Upper lobe of right lung (tissue), 1 donor: Measurements from ENCODE around the gene SYCE1L. TPM values are rescaled to one million over a fixed set of nuclear protein-coding genes. Genes with fewer than 3 reads are reported as not detected.

Source experiments
- ATAC-seq: fragments of 200-7000 bp; cut with Tn5 transposase; one replicate; pipeline ENCODE4 v1.9.1; 2020; ENCODE audit warnings: mild to moderate bottlenecking, moderate library complexity
- DNase-seq: peaks from one replicate; pipeline ENCODE4 v3.0.0-alpha.2; 2020
- H3K27ac ChIP-seq: fragments of 200-600 bp; one replicate; pipeline ENCODE4 v1.8.0; 2022
- H3K27me3 ChIP-seq: fragments of 200-600 bp; one replicate; pipeline ENCODE4 v1.8.0; 2022; ENCODE audit warnings: mild to moderate bottlenecking
- H3K36me3 ChIP-seq: fragments of 200-600 bp; one replicate; pipeline ENCODE4 v1.8.0; 2022
- H3K4me1 ChIP-seq: fragments of 200-600 bp; one replicate; pipeline ENCODE4 v1.8.0; 2022
- H3K4me3 ChIP-seq: fragments of 200-600 bp; one replicate; pipeline ENCODE4 v1.8.0; 2022; ENCODE audit warnings: mild to moderate bottlenecking
- H3K9me3 ChIP-seq: fragments of 200-600 bp; one replicate; pipeline ENCODE4 v1.8.0; 2022
- intact Hi-C: fragments of 100-400 bp; cut with DNase I; formaldehyde crosslinking; loops from one replicate; pipeline ENCODE4 v1.11.0; 2022
- total RNA-seq: library from RNA; stranded (reverse); fragmentation: NEBNext Ultra II Directional; extraction: Animal tissue kit (Norgen Biotek cat#: 25700); gene quantifications from one replicate; pipeline ENCODE4 v1.2.1, GENCODE V29; 2021
- TF ChIP-seq, protein P1 (sequence below): fragments of 200-600 bp; IDR thresholded peaks from one replicate; pipeline ENCODE4 v1.8.0; 2022; ENCODE audit warnings: antibody characterized with exemption
- donor health status: DM: no; HTN: yes; CAD: no; lungs with severe emphysema.

The SYCE1L gene
- total RNA-seq, 1 donor from 2014 or later: 6.2 TPM

DNA sequence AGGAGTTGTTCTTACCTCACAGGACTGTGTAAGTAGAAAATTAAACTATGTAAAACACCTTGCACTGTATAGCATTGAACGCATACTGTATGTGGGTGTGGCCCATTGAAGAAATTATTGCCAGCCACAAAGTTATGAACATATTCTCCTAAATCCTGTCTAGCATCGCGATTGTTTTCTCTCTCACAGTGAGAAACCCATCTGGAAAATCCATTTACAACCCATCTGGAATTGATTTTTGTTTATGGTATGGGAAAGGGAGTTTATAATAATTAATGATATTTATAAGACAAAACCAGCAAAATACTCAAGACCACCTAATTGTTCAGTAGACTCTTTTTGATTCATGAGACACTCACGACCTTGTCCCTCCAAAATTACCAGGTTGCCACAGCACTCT lies 30.3 kb upstream of the SYCE1L start:
- Histone ChIP-seq H3K4me3 (no peak overlapping the region), H3K27ac (no peak overlapping the region), H3K27me3 (no peaks in the 10 kb centered on the region), H3K9me3 (no peaks in the 10 kb centered on the region), H3K36me3 (no peaks in the 10 kb centered on the region), H3K4me1 (no peaks in the 10 kb centered on the region)
- no peak for DNase-seq
- intact Hi-C loops: no loop called here
- ATAC-seq: no peak
- TF ChIP-seq, protein P1, sequence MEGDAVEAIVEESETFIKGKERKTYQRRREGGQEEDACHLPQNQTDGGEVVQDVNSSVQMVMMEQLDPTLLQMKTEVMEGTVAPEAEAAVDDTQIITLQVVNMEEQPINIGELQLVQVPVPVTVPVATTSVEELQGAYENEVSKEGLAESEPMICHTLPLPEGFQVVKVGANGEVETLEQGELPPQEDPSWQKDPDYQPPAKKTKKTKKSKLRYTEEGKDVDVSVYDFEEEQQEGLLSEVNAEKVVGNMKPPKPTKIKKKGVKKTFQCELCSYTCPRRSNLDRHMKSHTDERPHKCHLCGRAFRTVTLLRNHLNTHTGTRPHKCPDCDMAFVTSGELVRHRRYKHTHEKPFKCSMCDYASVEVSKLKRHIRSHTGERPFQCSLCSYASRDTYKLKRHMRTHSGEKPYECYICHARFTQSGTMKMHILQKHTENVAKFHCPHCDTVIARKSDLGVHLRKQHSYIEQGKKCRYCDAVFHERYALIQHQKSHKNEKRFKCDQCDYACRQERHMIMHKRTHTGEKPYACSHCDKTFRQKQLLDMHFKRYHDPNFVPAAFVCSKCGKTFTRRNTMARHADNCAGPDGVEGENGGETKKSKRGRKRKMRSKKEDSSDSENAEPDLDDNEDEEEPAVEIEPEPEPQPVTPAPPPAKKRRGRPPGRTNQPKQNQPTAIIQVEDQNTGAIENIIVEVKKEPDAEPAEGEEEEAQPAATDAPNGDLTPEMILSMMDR: no peak

DNA sequence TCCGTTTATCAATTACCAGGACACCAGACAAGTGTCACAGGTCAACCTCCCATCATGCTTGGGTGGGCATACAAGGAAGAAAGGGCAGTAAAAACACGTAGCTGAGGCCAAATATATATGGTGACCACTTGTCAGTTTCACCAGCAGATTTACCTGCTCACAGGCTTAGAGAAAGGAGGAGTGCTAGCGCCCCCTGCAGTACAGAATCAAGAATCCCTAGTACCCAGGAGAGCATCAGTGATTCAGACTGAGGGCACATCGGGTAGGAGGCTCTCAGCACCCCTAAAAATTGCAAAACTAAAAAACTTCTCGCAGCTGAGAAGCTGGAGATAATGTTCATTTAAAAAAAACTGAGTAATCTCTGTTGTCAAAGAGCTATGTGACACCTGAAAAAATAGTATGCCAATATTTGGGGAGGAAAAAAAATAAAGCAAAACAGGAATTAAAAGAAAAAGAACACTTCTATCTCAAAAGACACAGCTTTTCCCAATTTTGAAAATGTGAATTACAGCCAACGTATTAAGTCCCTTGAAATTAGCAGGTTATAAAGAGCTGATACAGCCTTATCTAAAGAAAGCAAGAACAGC lies 29.5 kb upstream of the SYCE1L start:
- Histone ChIP-seq H3K4me1 (no peaks in the 10 kb centered on the region), H3K9me3 (no peaks in the 10 kb centered on the region), H3K4me3 (no peak overlapping the region), H3K36me3 (no peaks in the 10 kb centered on the region), H3K27me3 (no peaks in the 10 kb centered on the region), H3K27ac (no peak overlapping the region)
- DNase-seq: no peak
- ATAC-seq: peak; percentile 86
- intact Hi-C loops: no loop called here
- TF ChIP-seq, protein P1: peak; percentile 65

DNA sequence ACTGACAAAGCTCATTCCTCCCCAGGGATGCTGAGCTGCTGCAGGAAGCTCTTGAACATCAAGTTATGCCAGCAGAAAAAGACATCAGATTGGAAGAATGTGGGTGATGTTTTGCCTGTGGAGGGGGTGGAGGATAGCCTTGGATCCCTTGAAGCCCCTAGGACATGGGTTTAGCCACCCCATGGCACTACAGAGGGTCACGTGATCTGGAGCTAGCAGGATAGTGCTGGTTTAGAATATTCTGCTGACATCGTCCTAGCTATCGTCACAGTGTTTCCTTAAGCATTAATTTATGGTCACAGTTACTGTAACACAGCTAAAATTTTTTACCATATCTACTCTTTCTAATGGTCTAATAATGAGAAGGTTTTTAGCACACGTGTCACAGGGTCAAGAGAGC lies 28.4 kb upstream of the SYCE1L start:
- intact Hi-C loops: no loop called here
- Histone ChIP-seq H3K27ac (no peak overlapping the region), H3K36me3 (no peaks in the 10 kb centered on the region), H3K4me1 (no peaks in the 10 kb centered on the region), H3K27me3 (no peaks in the 10 kb centered on the region), H3K9me3 (no peaks in the 10 kb centered on the region), H3K4me3 (no peak overlapping the region)
- no peak for ATAC-seq
- no peak for DNase-seq
- TF ChIP-seq, protein P1: no peak

DNA sequence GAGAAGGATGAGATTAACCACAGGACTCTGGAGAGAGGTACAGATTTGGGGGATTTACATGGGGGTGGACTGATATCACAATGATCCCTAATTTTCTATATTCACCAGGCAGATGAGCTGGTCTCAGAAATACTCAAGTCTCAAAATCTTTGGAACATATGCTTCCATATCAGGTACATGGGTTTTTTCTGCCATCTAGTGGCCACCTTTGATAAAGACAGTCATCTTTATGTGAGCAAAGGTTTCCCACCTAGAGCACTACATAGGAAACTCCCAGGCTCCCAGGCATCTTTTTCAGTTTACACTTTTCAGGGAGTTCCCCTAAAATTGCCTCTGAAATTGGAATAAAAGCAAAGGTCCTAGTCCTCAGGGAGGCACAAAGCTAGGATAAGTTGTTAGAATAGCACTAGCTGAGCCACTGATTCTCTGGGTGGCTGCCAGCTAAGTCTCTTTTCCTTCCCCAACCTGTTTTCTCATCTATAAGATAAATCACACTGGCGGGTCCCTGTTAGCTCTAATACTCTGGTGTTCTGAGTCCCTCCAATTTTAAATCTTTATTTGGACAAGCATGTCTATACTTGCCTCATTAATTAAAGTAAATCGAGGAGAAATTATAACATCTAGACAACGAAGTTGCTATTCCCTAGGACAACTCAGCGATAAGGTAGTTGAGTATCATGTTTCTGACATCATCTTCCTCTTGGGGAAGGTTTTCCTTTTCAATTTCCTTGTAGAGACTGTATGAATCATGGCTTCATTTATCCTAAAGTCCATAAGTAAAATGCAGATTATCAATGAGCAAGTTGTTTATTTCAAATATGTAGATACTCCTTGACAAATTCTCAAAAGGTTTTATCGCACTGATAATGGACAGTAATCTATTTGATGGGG lies 27.2 kb upstream of the SYCE1L start:
- ATAC-seq: peak; percentile 85
- Histone ChIP-seq H3K27me3 (no peaks in the 10 kb centered on the region), H3K27ac (no peak overlapping the region), H3K9me3 (no peaks in the 10 kb centered on the region), H3K36me3 (no peaks in the 10 kb centered on the region), H3K4me3 (no peak overlapping the region), H3K4me1 (no peaks in the 10 kb centered on the region)
- intact Hi-C loops: no loop called here
- DNase-seq: no peak
- TF ChIP-seq, protein P1: peak; percentile 79

DNA sequence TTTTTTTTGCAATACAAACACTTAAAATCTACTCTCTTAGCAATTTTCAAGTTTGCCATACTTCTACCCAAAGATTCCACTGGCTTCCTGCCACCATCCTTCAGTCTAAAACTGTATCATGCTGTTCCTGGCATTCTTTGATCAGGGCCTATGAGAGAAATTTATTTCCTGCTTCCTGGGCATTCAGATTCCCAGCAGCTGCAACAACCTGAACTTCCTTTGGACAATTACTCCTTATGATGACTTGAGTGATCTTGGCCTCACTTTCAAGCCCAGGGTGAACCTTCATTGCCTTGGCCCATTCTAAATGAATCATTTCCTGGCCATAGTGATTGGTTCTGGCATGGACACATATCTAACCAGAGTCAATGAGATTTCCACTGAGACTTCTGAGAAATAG lies 26.3 kb upstream of the SYCE1L start:
- intact Hi-C loops: no loop called here
- TF ChIP-seq, protein P1: no peak
- H3K27me3 ChIP-seq: no peaks in the 10 kb centered on the region
- H3K4me3 ChIP-seq: no peak overlapping the region
- H3K4me1 ChIP-seq: no peaks in the 10 kb centered on the region
- no peaks in the 10 kb centered on the region for H3K9me3 ChIP-seq
- no peak for ATAC-seq
- no peaks in the 10 kb centered on the region for H3K36me3 ChIP-seq
- no peak for DNase-seq
- no peak overlapping the region for H3K27ac ChIP-seq
